ENCODE measurements around the gene MAP3K8. TPM values are rescaled to one million over a fixed set of nuclear protein-coding genes. Genes with fewer than 3 reads are reported as not detected.

The MAP3K8 gene
- total RNA-seq, 1 donor: 14.5 TPM

GRCh38 chr10:30396293-30396692 is 37.7 kb upstream of the MAP3K8 start:
- Histone ChIP-seq H3K4me1 (ENCODE audit: insufficient read depth, low read length) (peaks cover 3% of the 10 kb centered on the region), H3K36me3 (ENCODE audit: insufficient read depth, low read length) (no peaks in the 10 kb centered on the region)

GRCh38 chr10:30396698-30397097 is 37.3 kb upstream of the MAP3K8 start:
- H3K36me3 ChIP-seq (ENCODE audit: insufficient read depth, low read length): no peaks in the 10 kb centered on the region
- H3K4me2 ChIP-seq (ENCODE audit: insufficient read depth, low read length): no peak overlapping the region
- no peaks in the 10 kb centered on the region for H3K79me2 ChIP-seq (ENCODE audit: insufficient read depth, low read length)
- H3K27ac ChIP-seq (ENCODE audit: low read depth, low read length): no peak overlapping the region
- H3K27me3 ChIP-seq (ENCODE audit: insufficient read depth, low read length): peaks cover 46% of the 10 kb centered on the region
- H3K4me3 ChIP-seq (ENCODE audit: insufficient read depth, low read length): no peak overlapping the region
- no peak for DNase-seq (ENCODE audit: insufficient read length, low spot score, missing footprints)
- H4K20me1 ChIP-seq (ENCODE audit: insufficient read depth, low read length): no peaks in the 10 kb centered on the region
- H2AFZ ChIP-seq (ENCODE audit: low read length): no peak overlapping the region
- H3K4me1 ChIP-seq (ENCODE audit: insufficient read depth, low read length): peaks cover 3% of the 10 kb centered on the region
- no peaks in the 10 kb centered on the region for H3K9me3 ChIP-seq (ENCODE audit: low read depth, low read length)
- TF ChIP-seq CTCF (IDR thresholded peaks at IDR 0.05; ENCODE audit: extremely low read depth, low read depth, low read length): no peak

More at GRCh38 chr10:30396293-30396692, 37.7 kb upstream of the MAP3K8 start:
- Histone ChIP-seq H2AFZ (ENCODE audit: low read length) (no peak overlapping the region), H3K27ac (ENCODE audit: low read depth, low read length) (no peak overlapping the region), H3K4me2 (ENCODE audit: insufficient read depth, low read length) (no peak overlapping the region), H3K79me2 (ENCODE audit: insufficient read depth, low read length) (no peaks in the 10 kb centered on the region), H3K9me3 (ENCODE audit: low read depth, low read length) (no peaks in the 10 kb centered on the region), H3K4me3 (ENCODE audit: insufficient read depth, low read length) (no peak overlapping the region), H4K20me1 (ENCODE audit: insufficient read depth, low read length) (no peaks in the 10 kb centered on the region), H3K27me3 (ENCODE audit: insufficient read depth, low read length) (peaks cover 46% of the 10 kb centered on the region)
- no peak for TF ChIP-seq CTCF (IDR thresholded peaks at IDR 0.05; ENCODE audit: extremely low read depth, low read depth, low read length)
- DNase-seq (ENCODE audit: insufficient read length, low spot score, missing footprints): no peak

- Histone ChIP-seq H3K4me3 (ENCODE audit: insufficient read depth, low read length) (no peak overlapping the region), H2AFZ (ENCODE audit: low read length) (no peak overlapping the region), H4K20me1 (ENCODE audit: insufficient read depth, low read length) (no peaks in the 10 kb centered on the region), H3K4me2 (ENCODE audit: insufficient read depth, low read length) (no peak overlapping the region), H3K4me1 (ENCODE audit: insufficient read depth, low read length) (no peaks in the 10 kb centered on the region), H3K36me3 (ENCODE audit: insufficient read depth, low read length) (no peaks in the 10 kb centered on the region), H3K9me3 (ENCODE audit: low read depth, low read length) (no peaks in the 10 kb centered on the region), H3K27me3 (ENCODE audit: insufficient read depth, low read length) (peaks cover 41% of the 10 kb centered on the region), H3K79me2 (ENCODE audit: insufficient read depth, low read length) (no peaks in the 10 kb centered on the region), H3K27ac (ENCODE audit: low read depth, low read length) (no peak overlapping the region)
- DNase-seq (ENCODE audit: insufficient read length, low spot score, missing footprints): no peak
- no peak for TF ChIP-seq CTCF (IDR thresholded peaks at IDR 0.05; ENCODE audit: extremely low read depth, low read depth, low read length)
These were observed 35.8 kb upstream of the MAP3K8 start for GRCh38 chr10:30398193-30398592.

GRCh38 chr10:30398788-30399187 is 35.2 kb upstream of the MAP3K8 start:
- TF ChIP-seq CTCF (IDR thresholded peaks at IDR 0.05; ENCODE audit: extremely low read depth, low read depth, low read length): no peak
- no peak overlapping the region for H3K4me3 ChIP-seq (ENCODE audit: insufficient read depth, low read length)
- H2AFZ ChIP-seq (ENCODE audit: low read length): no peak overlapping the region
- no peaks in the 10 kb centered on the region for H4K20me1 ChIP-seq (ENCODE audit: insufficient read depth, low read length)
- no peak for DNase-seq (ENCODE audit: insufficient read length, low spot score, missing footprints)
- H3K27me3 ChIP-seq (ENCODE audit: insufficient read depth, low read length): peaks cover 35% of the 10 kb centered on the region
- no peaks in the 10 kb centered on the region for H3K79me2 ChIP-seq (ENCODE audit: insufficient read depth, low read length)
- no peaks in the 10 kb centered on the region for H3K4me1 ChIP-seq (ENCODE audit: insufficient read depth, low read length)
- H3K36me3 ChIP-seq (ENCODE audit: insufficient read depth, low read length): no peaks in the 10 kb centered on the region
- no peaks in the 10 kb centered on the region for H3K9me3 ChIP-seq (ENCODE audit: low read depth, low read length)
- H3K27ac ChIP-seq (ENCODE audit: low read depth, low read length): no peak overlapping the region
- H3K4me2 ChIP-seq (ENCODE audit: insufficient read depth, low read length): no peak overlapping the region
